Posterior vena cava (tissue), 2 donors: Measurements from ENCODE around the gene ZNF793. TPM values are rescaled to one million over a fixed set of nuclear protein-coding genes. Genes with fewer than 3 reads are reported as not detected.

Source experiments
- DNase-seq: peaks from one replicate; pipeline ENCODE4 v3.0.0-alpha.2; 2020; ENCODE audit warnings: low spot score
- intact Hi-C, 2 donors: fragments of 100-400 bp; cut with DNase I; formaldehyde crosslinking; loops; one replicate each; pipeline versions ENCODE4 v1.14.1 to v1.14.2; 2022 to 2023
- long read RNA-seq, 2 donors: library from polyadenylated mRNA; unstranded; transcript quantifications; one replicate each; pipeline ENCODE4 v2.0.0, GENCODE V29; 2020 to 2021
- total RNA-seq, 2 donors: library from RNA; stranded (reverse); fragmentation: NEBNext Ultra II Directional; extraction: Animal tissue kit (Norgen Biotek cat#: 25700); gene quantifications; one replicate each; pipeline ENCODE4 v1.2.1, GENCODE V29; 2021
- donor health status: DM: yes; HTN: yes; CAD: no.
- donor health status: DM: yes; HTN: yes; CAD: no.

Gene ZNF793
- 1 to 10 TPM; 6.0 to 7.4 TPM for total RNA-seq
- long read RNA-seq, donor 1, partial matches to known transcripts: 0 of 1 reads
- long read RNA-seq, donor 1, other reads (novel, unspliced or antisense): 1 of 1 reads
- long read RNA-seq, donor 2, partial matches to known transcripts: 0 of 1 reads
- long read RNA-seq, donor 2, other reads (novel, unspliced or antisense): 1 of 1 reads

DNA sequence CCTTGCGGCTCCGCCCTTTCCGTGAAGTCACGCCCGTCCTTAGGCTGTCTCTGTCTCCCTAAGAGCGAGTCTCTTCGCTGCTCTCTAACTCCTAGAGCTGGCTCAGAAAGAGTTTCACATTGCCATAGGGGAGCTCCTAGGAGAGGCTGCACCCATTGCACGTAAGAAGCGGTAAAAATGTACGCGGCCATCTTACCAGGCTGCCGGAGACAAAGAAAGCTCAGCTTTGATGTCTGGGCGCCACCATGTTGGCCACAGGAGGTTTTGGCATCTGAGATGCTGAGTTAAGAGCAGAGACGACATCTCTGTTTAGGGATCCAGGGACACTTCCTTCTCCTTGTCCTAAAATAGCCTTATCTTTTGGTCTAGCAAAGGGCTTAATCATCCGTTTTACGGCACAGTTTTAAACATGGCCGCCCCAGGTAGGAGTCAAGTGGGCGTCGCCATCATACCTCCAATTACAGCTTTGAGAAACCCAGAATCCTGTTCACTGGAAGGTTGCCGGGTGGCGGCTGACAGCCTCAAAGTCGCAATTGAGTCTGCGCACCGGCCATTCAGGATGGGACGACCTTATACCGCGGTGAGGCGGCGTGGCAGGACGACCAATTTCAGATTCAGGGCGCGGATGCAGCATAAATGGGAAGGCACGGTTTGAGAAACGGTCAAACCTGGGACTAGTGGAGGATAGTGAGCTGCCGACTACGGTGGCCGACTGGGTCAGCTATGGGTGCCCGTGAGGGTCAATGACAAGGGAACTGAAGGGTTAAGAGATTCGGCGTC, at the start of gene ZNF793:
Gene ZNF793, plus strand, starts transcription at position 553 of the 780 bp plus-strand sequence. CDS start 16,501 bp downstream, outside the sequence.
- peak; percentile 91 for DNase-seq
- intact Hi-C loops: loop anchor here in 1 of 2 donors (5.0 kb wide), 1 partner anchor 39 kb away; the partner anchor contains the start of genes ZNF569 and ZNF570

- intact Hi-C loops: loop anchor here in 1 of 2 donors (5.0 kb wide), 1 partner anchor 41 kb away; the partner anchor contains the start of gene ZNF793
- DNase-seq: no peak
Measured at GRCh38 chr19:37466277-37466797, 40.4 kb upstream of the ZNF793 start.

- intact Hi-C loops: loop anchor here in 1 of 2 donors (5.0 kb wide), 1 partner anchor 40 kb away; the partner anchor contains the start of gene ZNF793
- peak; percentile 96 for DNase-seq
Measured at GRCh38 chr19:37466798-37467607, 39.7 kb upstream of the ZNF793 start, which contains the start of gene ZNF569. TSS of gene ZNF569 (minus strand) at chr19:37467444. CDS start at chr19:37444921, 22,523 bp downstream.

DNA sequence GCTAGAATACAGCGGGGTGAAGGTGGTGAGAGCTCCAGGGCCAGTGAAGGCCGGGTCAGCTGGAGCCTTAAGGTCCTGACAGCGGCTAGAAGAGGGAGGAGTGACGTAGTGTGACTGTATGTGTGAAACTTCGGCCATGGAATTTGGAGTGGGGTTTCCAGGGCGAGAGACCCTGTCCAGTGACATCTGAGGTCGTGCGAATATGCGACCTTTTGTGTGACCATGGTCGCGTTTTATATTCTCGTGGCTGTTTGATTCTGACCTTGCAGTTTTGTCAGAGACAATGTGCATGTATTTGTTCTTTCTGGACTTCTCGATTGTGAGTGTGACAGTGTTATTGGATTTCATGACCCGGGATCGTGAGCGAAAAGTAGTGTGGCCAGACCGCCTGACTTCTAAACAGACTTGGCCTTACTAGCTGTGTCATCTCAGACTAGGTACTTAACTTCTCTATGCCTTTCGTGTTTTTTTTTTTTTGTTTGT, 39.1 kb upstream of the ZNF793 start:
- intact Hi-C loops: loop anchor here in 1 of 2 donors (5.0 kb wide), 1 partner anchor 40 kb away; the partner anchor contains the start of gene ZNF793
- DNase-seq: no peak

- intact Hi-C loops: loop anchor here in 1 of 2 donors (5.0 kb wide), 1 partner anchor 38 kb away; the partner anchor contains the start of gene ZNF793
- DNase-seq: peak; percentile 97
Measured at GRCh38 chr19:37468961-37469777, 37.6 kb upstream of the ZNF793 start, which contains the start of gene ZNF570. TSS of gene ZNF570 (plus strand) at chr19:37469356. CDS start at chr19:37470355, 999 bp downstream.

DNA sequence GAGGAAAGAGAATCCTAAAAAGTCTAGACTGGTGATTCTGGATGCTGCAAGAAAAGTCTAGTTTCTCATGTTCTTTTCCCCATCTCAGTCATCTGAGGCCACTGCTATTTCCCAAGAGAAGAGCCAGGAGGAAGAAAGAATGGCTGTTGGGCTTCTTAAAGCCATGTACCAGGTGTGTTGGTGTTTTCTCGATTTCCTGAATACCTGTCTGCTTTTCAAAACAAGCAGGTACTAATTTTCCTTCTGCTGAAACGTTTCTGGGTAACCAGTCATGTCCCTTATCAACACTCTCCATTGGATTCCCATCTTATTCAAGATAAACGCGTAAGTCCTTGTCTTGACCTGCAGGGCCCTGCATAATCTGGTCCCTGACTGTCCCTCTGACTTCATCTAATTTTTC, 36.5 kb upstream of the ZNF793 start:
- intact Hi-C loops: no loop called here
- no peak for DNase-seq

- intact Hi-C loops: no loop called here
- DNase-seq: no peak
Measured at GRCh38 chr19:37472165-37472564, 34.6 kb upstream of the ZNF793 start.

DNA sequence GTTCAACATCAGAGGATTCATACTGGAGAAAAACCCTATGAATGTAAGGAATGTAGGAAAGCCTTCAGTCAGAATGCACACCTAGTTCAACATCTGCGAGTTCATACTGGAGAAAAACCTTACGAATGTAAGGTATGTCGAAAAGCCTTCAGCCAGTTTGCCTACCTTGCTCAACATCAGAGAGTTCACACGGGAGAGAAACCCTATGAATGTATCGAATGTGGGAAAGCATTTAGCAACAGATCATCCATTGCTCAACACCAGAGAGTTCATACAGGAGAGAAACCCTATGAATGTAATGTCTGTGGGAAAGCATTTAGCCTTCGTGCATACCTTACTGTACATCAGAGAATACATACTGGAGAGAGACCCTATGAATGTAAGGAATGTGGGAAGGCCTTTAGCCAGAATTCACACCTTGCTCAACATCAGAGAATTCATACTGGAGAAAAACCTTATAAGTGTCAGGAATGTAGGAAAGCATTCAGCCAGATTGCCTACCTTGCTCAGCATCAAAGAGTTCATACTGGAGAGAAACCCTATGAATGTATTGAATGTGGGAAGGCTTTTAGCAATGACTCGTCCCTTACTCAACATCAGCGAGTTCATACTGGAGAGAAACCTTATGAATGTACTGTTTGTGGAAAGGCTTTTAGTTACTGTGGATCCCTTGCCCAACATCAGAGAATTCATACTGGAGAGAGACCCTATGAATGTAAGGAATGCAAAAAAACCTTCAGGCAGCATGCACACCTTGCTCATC, 22.2 kb upstream of the ZNF793 start:
- intact Hi-C loops: no loop called here
- DNase-seq: no peak

GRCh38 chr19:37492213-37492612, 14.5 kb upstream of the ZNF793 start:
- no peak for DNase-seq
- intact Hi-C loops: no loop called here

GRCh38 chr19:37505958-37506386, 767 bp upstream of the ZNF793 start:
- intact Hi-C loops: loop anchor here in 1 of 2 donors (5.0 kb wide), 1 partner anchor 39 kb away; the partner anchor contains the start of genes ZNF569 and ZNF570

GRCh38 chr19:37507167-37507464, 377 bp downstream of the ZNF793 start:
- intact Hi-C loops: loop anchor here in 1 of 2 donors (5.0 kb wide), 1 partner anchor 40 kb away; the partner anchor contains the start of genes ZNF569 and ZNF570

More at GRCh38 chr19:37505958-37506386, 767 bp upstream of the ZNF793 start:
- no peak for DNase-seq

GRCh38 chr19:37511186-37511585, 4.4 kb downstream of the ZNF793 start:
- intact Hi-C loops: no loop called here
- DNase-seq: no peak

More at GRCh38 chr19:37507167-37507464, 377 bp downstream of the ZNF793 start:
- DNase-seq: no peak

- intact Hi-C loops: no loop called here
- no peak for DNase-seq
Measured at GRCh38 chr19:37511821-37512220, 5.1 kb downstream of the ZNF793 start.

DNA sequence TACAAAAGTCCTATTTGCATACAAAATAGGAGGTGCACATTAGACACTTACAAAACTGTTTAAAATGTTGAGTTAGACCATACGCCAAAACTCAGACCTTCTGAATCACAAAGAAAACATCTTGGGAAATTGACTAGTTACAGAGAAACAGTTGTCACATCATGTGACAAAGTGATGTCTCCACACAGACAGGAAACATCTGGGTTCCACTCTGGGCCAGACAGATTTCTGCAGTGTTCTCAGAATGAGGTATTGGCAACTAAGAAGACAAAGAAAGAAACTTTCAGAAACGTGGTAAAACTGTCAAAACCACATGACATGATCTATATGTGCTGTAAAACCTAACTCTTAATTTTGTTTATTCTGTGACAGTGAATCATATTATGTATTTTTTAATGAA, 6.7 kb downstream of the ZNF793 start:
- intact Hi-C loops: no loop called here
- DNase-seq: no peak

DNA sequence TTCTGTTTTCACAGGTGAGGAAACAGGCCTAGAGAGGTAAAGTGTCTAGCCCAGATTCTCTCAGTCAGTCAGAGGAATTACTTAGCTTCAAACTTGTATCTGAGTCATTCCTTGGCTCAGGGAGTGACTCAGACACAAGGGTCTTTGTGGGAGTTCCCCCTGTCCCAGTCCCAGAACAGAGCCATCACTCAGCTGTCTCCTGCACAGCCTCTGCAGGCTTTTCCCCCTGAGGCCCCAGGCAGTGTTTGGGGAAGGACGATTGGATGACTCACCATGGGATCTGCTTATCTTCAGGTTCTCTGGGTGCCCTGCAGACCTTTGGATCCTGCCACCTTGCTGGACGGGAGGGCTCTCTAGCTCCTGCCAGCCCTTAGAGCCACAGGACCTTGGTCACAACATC, 13.2 kb downstream of the ZNF793 start:
- intact Hi-C loops: no loop called here
- no peak for DNase-seq

GRCh38 chr19:37537391-37537947, 30.7 kb downstream of the ZNF793 start:
- no peak for DNase-seq
- intact Hi-C loops: no loop called here
